Measurements from ENCODE around the gene KCNK4.

GRCh38 chr11:64330888-64331287, 39.8 kb downstream of the KCNK4 start:
- TF ChIP-seq POLR2AphosphoS5 (IDR thresholded peaks at IDR 0.05; ENCODE audit: borderline replicate concordance, low read depth, low read length) (no peak), EZH2 (IDR thresholded peaks at IDR 0.05) (no peak)

All from SK-N-MC (cell line).